Prostate gland (tissue), 2 donors: Measurements from ENCODE around the gene AIMP1. TPM values are rescaled to one million over a fixed set of nuclear protein-coding genes. Genes with fewer than 3 reads are reported as not detected.

Experiments used
- DNase-seq: peaks from one replicate; pipeline ENCODE4 v3.0.0-alpha.2; 2019; ENCODE audit warnings: low spot score
- H3K27ac ChIP-seq, 2 donors: fragments of 200-600 bp; sonication (generic); 2 replicates each; pipeline ENCODE4 v1.5.1; 2017 to 2019
- H3K27me3 ChIP-seq: fragments of 200-600 bp; sonication (generic); replicated peaks from 2 replicates; pipeline ENCODE4 v1.5.1; 2019; ENCODE audit not compliant: insufficient read depth
- H3K36me3 ChIP-seq, 2 donors: fragments of 200-600 bp; sonication (generic); 1 replicate in 1 of 2; 2 replicates in 1 of 2; pipeline versions ENCODE4 v1.5.1 to v1.8.1; 2017 to 2019
- H3K4me1 ChIP-seq: fragments of 200-600 bp; sonication (generic); replicated peaks from 2 replicates; pipeline ENCODE4 v1.5.1; 2019
- H3K4me3 ChIP-seq, 2 donors: fragments of 200-600 bp; sonication (generic); 2 replicates each; pipeline ENCODE4 v1.5.1; 2017 to 2019
- H3K9me3 ChIP-seq: fragments of 200-600 bp; sonication (generic); 2 replicates; pipeline ENCODE4 v1.5.1; 2017
- POLR2A ChIP-seq: fragments of 450-650 bp; IDR thresholded peaks from one replicate; pipeline ENCODE4 v1.6.1; 2016; ENCODE audit warnings: antibody characterized with exemption, mild to moderate bottlenecking
- POLR2AphosphoS5 ChIP-seq: sonication (generic); formaldehyde crosslinking; IDR thresholded peaks from one replicate; pipeline ENCODE4 v1.6.1; 2017; ENCODE audit warnings: antibody characterized with exemption
- WGBS: methylation state at CpG from one replicate; pipeline ENCODE4 v1.1.5; 2018; 5-methylcytosine and 5-hydroxymethylcytosine counted together
- intact Hi-C: fragments of 100-400 bp; cut with DNase I; formaldehyde crosslinking; loops from one replicate; pipeline ENCODE4 v1.14.2; 2022
- total RNA-seq, 2 donors: library from RNA; depleted of rRNA; stranded (reverse); fragments of >200 nt; gene quantifications; one replicate each; pipeline ENCODE4 v1.1.0, GENCODE V29; 2016
- TF ChIP-seq, protein P1 (sequence below), 4 experiments: fragments of 200-600 bp in 2 of 4; fragments of 450-650 bp in 2 of 4; sonication (generic) in 2 of 4; IDR thresholded peaks; 1 replicate in 3 of 4; 2 replicates in 1 of 4; pipeline ENCODE4 v1.5.1; 2016 to 2019; ENCODE audit warnings: antibody characterized with exemption in 4 of 4, mild to moderate bottlenecking in 2 of 4, moderate library complexity in 2 of 4

Gene AIMP1
- total RNA-seq, 2 donors from 2014 or later: 20.5 to 32.4 TPM

DNA sequence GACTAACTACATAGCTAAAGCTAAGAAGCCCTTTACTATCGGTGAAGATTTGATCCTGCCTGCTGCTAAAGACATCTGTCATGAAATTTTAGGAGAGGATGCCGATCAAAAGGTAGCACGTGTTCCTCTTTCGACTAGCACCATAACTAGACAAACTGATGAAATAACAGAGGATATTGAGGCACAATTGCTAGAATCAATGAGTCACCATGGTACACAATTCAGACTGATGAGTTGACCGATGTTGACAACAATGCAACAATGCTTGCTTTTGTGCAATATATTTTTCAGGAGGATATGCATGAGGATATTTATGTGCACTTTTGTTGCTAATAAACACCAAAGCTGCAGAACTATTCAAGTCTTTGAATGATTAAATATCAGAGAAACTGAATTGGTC, 24.7 kb upstream of the AIMP1 start:
- Histone ChIP-seq H3K27me3 (no peaks in the 10 kb centered on the region), H3K27ac (no peak overlapping the region), H3K9me3 (no peaks in the 10 kb centered on the region), H3K4me1 (no peaks in the 10 kb centered on the region), H3K36me3 (peaks cover 0 to 3% of the 10 kb centered on the region in 2 donors), H3K4me3 (no peak overlapping the region)
- TF ChIP-seq POLR2AphosphoS5: no peak
- TF ChIP-seq, protein P1, sequence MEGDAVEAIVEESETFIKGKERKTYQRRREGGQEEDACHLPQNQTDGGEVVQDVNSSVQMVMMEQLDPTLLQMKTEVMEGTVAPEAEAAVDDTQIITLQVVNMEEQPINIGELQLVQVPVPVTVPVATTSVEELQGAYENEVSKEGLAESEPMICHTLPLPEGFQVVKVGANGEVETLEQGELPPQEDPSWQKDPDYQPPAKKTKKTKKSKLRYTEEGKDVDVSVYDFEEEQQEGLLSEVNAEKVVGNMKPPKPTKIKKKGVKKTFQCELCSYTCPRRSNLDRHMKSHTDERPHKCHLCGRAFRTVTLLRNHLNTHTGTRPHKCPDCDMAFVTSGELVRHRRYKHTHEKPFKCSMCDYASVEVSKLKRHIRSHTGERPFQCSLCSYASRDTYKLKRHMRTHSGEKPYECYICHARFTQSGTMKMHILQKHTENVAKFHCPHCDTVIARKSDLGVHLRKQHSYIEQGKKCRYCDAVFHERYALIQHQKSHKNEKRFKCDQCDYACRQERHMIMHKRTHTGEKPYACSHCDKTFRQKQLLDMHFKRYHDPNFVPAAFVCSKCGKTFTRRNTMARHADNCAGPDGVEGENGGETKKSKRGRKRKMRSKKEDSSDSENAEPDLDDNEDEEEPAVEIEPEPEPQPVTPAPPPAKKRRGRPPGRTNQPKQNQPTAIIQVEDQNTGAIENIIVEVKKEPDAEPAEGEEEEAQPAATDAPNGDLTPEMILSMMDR (IDR thresholded peaks at IDR 0.05): no peak
- TF ChIP-seq POLR2A: no peak
- intact Hi-C loops: no loop called here
- 93% methylated on average over 5 of the region's 5 CpGs for WGBS
- DNase-seq: no peak

DNA sequence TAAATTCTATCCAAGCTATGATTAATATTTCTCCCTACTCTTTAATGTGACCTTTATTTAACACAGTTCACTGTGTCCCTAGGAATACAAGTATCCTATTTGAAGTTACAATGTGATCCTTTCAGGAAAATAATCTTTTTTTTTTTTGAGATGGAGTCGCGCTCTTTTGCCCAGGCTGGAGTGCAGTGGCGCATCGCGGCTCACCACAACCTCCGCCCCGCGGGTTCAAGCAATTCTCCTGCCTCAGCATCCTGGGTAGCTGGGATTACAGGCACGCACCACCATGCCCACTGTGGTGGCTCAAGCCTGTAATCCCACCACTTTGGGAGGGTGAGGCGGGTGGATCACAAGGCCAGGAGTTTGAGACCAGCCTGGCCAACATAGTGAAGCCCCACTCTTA, 22.3 kb upstream of the AIMP1 start:
- Histone ChIP-seq H3K36me3 (peaks cover 0 to 3% of the 10 kb centered on the region in 2 donors), H3K27ac (no peak overlapping the region), H3K27me3 (no peaks in the 10 kb centered on the region), H3K9me3 (no peaks in the 10 kb centered on the region), H3K4me1 (no peaks in the 10 kb centered on the region), H3K4me3 (no peak overlapping the region)
- intact Hi-C loops: no loop called here
- 98% methylated on average over 10 of the region's 10 CpGs for WGBS
- DNase-seq: no peak
- TF ChIP-seq POLR2A: no peak

DNA sequence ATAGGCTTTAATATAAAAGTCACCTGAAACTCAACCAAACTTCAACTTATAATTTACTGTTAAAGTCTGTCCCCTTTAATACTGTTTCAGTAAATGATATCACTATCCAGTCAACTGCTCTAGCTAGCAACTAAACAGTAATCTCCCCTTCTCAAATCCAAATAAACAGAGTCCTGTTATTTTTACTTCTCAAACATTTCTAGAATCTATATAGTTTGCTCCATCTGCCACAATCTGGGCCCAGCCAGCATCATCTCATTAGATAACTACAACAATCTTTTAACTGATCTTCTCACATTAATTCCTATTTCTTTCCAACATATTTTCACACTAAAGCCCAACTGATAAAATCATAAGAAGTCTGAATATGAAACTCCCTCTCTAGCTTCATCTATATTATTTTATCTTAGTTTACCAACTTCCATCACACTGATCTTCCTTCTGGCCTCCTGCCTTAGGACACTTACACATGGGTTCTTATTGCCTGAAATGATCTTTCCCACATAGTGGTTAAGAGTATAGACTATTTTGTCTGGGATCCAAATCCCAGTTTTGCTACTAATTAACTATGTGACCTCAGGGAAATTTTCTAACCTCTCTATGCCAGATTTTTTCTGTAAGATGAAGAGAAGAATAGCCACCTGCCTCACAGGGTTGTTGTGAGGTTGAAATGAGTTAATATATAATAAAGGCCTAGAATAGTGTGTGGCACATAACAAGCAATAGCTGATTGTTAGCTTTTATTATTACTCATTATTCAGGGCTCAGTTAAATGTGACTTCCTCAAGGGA, 18.9 kb upstream of the AIMP1 start:
- H3K36me3 ChIP-seq: peaks cover 0 to 3% of the 10 kb centered on the region in 2 donors

DNA sequence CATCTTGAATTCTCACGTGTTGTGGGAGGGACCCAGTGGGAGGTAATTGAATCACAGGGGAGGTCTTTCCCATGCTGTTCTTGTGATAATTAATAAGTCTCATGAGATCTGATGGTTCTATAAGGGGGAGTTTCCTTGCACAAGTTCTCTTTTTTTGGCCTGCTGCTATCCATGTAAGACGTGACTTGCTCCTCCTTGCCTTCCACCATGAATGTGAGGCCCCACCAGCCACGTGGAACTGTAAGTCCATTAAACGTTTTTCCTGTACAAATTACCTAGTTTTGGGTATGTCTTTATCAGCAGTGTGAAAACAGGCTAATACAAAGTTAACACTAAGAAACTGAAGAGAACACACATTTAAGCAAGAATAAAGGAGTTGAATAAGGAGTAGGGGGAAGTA, 16.4 kb upstream of the AIMP1 start:
- intact Hi-C loops: no loop called here
- H3K27me3 ChIP-seq: no peaks in the 10 kb centered on the region
- no peak overlapping the region for H3K27ac ChIP-seq
- 90% methylated on average over 4 of the region's 4 CpGs for WGBS
- TF ChIP-seq, protein P1 (IDR thresholded peaks at IDR 0.05): no peak
- TF ChIP-seq POLR2AphosphoS5 (no peak), POLR2A (no peak)
- no peaks in the 10 kb centered on the region for H3K9me3 ChIP-seq
- DNase-seq: no peak
- H3K36me3 ChIP-seq: no peaks in the 10 kb centered on the region
- no peak overlapping the region for H3K4me3 ChIP-seq
- no peaks in the 10 kb centered on the region for H3K4me1 ChIP-seq

More for the DNA sequence above, 18.9 kb upstream of the AIMP1 start:
- H3K27me3 ChIP-seq: no peaks in the 10 kb centered on the region
- no peaks in the 10 kb centered on the region for H3K9me3 ChIP-seq
- no peak overlapping the region for H3K27ac ChIP-seq
- no peaks in the 10 kb centered on the region for H3K4me1 ChIP-seq
- intact Hi-C loops: no loop called here
- no peak for DNase-seq
- H3K4me3 ChIP-seq: no peak overlapping the region
- TF ChIP-seq, protein P1 (IDR thresholded peaks at IDR 0.05): no peak
- TF ChIP-seq POLR2A (no peak), POLR2AphosphoS5 (no peak)

DNA sequence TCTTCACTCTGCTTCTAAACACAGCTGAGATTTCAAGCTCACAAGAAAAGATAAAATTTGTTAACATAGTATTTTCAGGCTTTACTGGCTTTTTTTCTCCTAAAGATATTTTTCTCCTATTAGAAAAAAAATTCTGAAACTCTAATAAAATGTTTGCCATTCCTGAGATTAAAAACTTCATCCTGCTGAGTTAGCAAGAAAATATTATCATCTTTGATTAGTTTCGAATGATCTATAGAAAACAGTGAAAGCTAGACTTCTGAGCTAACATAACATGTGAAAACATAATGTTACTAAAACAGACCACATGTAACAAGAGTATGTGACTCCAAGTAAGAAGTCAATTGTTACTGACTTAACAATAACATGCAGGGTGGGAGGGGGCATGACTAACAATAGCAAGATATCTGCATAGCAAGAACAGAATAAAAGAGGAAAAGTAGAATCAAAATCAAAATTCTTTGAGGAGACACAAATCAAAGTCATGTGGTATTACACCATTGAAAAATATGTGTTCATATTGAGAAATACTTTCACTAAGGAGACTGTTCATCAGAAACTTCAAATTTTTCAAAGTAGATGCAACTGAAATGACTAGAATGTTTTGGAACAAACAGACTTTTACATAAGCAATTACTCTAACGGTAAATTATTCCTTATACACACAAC, 14.8 kb upstream of the AIMP1 start:
- TF ChIP-seq, protein P1 (IDR thresholded peaks at IDR 0.05): no peak
- TF ChIP-seq POLR2A (no peak), POLR2AphosphoS5 (no peak)
- Histone ChIP-seq H3K36me3 (no peaks in the 10 kb centered on the region), H3K9me3 (no peaks in the 10 kb centered on the region), H3K4me1 (no peaks in the 10 kb centered on the region), H3K4me3 (no peak overlapping the region), H3K27me3 (no peaks in the 10 kb centered on the region), H3K27ac (no peak overlapping the region)
- WGBS: 89% methylated on average over 2 of the region's 2 CpGs
- intact Hi-C loops: no loop called here
- DNase-seq: no peak
